Measurements from ENCODE around the gene RPS27.
"Not testable (repeated sequence)": the region's sequence is repeated elsewhere in the genome, so short reads cannot be mapped to it uniquely, and the experiment has no call there.

RPS27 gene

DNA sequence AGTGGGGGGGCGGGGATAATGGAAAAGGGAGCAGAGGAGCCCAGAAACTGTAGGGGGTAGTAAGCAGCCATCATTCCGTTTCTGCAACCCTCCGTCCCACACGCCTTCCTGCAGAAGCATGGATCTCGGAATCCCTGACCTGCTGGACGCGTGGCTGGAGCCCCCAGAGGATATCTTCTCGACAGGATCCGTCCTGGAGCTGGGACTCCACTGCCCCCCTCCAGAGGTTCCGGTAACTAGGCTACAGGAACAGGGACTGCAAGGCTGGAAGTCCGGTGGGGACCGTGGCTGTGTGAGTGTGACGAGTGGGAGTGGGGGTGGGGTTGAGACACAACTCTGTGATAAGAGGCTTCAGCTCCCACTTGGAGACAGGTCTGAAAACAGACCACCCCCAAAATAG lies 22.2 kb upstream of the RPS27 start:
- peaks cover 11 to 21% of the 10 kb centered on the region in 2 donors for H3K36me3 Mint-ChIP-seq
- H3K4me3 Mint-ChIP-seq, result peak overlapping the region; percentile 95 to 98
- DNase-seq, result no peak
- H3K27me3 Mint-ChIP-seq, result no peaks in the 10 kb centered on the region
- ATAC-seq (replicated peaks), result no peak
- H3K9me3 Mint-ChIP-seq, result no peaks in the 10 kb centered on the region
- peaks cover 29 to 50% of the 10 kb centered on the region in 2 donors for H3K4me1 Mint-ChIP-seq
- H3K27ac Mint-ChIP-seq, result no peak overlapping the region

DNA sequence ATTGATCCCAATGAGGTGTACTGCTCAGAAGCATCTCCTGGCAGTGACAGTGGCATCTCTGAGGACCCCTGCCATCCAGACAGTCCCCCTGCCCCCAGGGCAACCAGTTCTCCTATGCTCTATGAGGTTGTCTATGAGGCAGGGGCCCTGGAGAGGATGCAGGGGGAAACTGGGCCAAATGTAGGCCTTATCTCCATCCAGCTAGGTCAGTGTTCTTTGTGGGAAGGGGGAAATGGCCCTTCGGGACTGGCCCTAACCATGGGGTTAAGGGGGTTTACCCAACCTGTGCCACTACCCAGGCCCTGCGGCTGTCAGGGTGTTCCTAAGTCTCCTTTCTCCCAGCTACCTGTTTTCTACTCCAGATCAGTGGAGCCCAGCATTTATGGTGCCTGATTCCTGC lies 21.6 kb upstream of the RPS27 start:
- H3K36me3 Mint-ChIP-seq, result peaks cover 14 to 23% of the 10 kb centered on the region in 2 donors
- H3K4me3 Mint-ChIP-seq, result peak overlapping the region; percentile 95 to 98
- no peaks in the 10 kb centered on the region for H3K9me3 Mint-ChIP-seq
- ATAC-seq (replicated peaks), result no peak
- H3K27ac Mint-ChIP-seq, result peak overlapping the region; percentile 81
- H3K4me1 Mint-ChIP-seq, result peaks cover 27 to 55% of the 10 kb centered on the region in 2 donors
- H3K27me3 Mint-ChIP-seq, result no peaks in the 10 kb centered on the region
- DNase-seq, result no peak

DNA sequence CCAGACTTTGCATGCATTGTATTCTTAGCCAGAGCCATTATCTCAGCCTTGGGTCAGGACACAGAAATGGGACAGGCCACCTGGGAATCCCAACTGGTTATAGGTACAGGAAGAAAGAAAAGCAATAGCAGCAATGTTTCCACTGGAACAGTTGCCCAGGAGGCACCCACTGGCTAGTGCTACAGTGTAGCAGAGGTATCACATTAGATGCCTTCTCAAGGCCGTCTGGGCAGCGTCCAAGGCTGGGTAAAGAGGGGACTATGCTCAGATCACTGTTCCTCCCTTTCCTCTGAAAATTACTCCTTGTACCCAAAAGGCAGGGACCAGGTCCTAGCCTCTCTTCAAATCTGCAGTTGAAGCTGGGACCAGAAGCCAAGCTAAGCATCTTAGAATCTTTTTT lies 20.2 kb upstream of the RPS27 start:
- ATAC-seq (replicated peaks), result no peak
- no peak for DNase-seq
- H3K9me3 Mint-ChIP-seq, result no peaks in the 10 kb centered on the region
- no peak overlapping the region for H3K27ac Mint-ChIP-seq
- peaks cover 17 to 32% of the 10 kb centered on the region in 2 donors for H3K36me3 Mint-ChIP-seq
- no peak overlapping the region for H3K4me3 Mint-ChIP-seq
- peaks cover 30 to 61% of the 10 kb centered on the region in 2 donors for H3K4me1 Mint-ChIP-seq
- H3K27me3 Mint-ChIP-seq, result no peaks in the 10 kb centered on the region

DNA sequence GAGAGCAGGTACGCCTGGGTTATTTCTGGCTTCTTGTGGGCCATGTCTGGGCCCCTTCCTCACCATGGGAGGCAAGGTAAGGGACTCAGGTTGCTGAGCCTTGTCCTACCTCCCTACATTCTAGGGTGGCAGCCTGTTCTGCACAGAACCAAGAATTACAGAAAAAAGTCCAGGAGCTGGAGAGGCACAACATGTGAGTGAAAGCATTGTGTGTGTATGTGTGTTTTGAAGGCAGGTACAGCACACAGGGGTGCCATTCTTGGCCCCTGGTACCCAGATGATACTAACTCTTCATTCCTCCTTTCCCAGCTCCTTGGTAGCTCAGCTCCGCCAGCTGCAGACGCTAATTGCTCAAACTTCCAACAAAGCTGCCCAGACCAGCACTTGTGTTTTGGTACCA lies 17.5 kb upstream of the RPS27 start:
- DNase-seq (no peak), ATAC-seq (replicated peaks) (no peak)
- Mint-ChIP-seq H3K27me3 (no peaks in the 10 kb centered on the region), H3K4me1 (peaks cover 30 to 61% of the 10 kb centered on the region in 2 donors), H3K4me3 (no peak overlapping the region), H3K36me3 (peaks cover 29 to 44% of the 10 kb centered on the region in 2 donors), H3K9me3 (no peaks in the 10 kb centered on the region), H3K27ac (peak overlapping the region; percentile 68)

DNA sequence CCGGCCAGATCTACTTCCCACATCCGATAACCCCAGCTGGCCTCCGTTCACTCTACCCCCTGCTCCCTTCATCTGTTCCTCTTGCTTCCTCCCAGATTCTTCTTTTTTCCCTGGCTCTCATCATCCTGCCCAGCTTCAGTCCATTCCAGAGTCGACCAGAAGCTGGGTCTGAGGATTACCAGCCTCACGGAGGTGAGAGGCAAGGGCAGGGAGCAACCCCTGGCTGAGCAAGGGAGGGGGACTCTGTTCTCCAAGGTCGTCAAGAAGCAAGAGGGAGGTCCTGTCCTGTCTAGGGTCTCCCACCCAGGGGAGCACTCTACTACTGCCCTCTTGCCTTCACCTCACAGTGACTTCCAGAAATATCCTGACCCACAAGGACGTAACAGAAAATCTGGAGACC lies 17.0 kb upstream of the RPS27 start:
- H3K4me1 Mint-ChIP-seq, result peaks cover 29 to 61% of the 10 kb centered on the region in 2 donors
- no peaks in the 10 kb centered on the region for H3K27me3 Mint-ChIP-seq
- no peaks in the 10 kb centered on the region for H3K9me3 Mint-ChIP-seq
- H3K4me3 Mint-ChIP-seq, result no peak overlapping the region
- DNase-seq, result no peak
- peak overlapping the region; percentile 51 for H3K27ac Mint-ChIP-seq
- ATAC-seq (replicated peaks), result no peak
- peaks cover 29 to 44% of the 10 kb centered on the region in 2 donors for H3K36me3 Mint-ChIP-seq

DNA sequence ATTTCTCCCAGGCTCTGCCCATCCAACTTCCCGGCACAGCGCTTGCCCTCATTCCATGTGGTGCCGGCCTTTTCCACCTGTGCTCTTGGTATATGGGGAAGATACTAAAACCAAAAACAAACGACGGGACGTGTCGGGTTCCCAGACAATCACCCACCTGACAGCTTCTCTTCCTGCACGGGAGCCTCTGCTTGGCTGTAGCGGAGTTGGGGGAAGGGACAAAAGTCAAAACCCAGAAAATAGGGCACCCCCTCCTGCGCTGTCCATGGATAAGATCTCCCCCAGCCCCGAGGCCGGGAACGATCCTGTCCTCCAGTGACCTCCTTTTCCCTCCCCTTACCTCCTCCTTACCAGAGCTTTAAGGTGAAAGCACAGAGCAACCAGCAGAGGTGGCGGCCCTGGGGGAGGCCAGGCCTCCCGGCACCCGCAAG lies 13.7 kb upstream of the RPS27 start:
- ATAC-seq (replicated peaks) (no peak), DNase-seq (no peak)
- Mint-ChIP-seq H3K27ac (peak overlapping the region; percentile 98), H3K9me3 (no peaks in the 10 kb centered on the region), H3K27me3 (no peaks in the 10 kb centered on the region), H3K36me3 (peaks cover 30 to 50% of the 10 kb centered on the region in 2 donors), H3K4me3 (peak overlapping the region; percentile 97 to 98), H3K4me1 (peaks cover 24 to 59% of the 10 kb centered on the region in 2 donors)

DNA sequence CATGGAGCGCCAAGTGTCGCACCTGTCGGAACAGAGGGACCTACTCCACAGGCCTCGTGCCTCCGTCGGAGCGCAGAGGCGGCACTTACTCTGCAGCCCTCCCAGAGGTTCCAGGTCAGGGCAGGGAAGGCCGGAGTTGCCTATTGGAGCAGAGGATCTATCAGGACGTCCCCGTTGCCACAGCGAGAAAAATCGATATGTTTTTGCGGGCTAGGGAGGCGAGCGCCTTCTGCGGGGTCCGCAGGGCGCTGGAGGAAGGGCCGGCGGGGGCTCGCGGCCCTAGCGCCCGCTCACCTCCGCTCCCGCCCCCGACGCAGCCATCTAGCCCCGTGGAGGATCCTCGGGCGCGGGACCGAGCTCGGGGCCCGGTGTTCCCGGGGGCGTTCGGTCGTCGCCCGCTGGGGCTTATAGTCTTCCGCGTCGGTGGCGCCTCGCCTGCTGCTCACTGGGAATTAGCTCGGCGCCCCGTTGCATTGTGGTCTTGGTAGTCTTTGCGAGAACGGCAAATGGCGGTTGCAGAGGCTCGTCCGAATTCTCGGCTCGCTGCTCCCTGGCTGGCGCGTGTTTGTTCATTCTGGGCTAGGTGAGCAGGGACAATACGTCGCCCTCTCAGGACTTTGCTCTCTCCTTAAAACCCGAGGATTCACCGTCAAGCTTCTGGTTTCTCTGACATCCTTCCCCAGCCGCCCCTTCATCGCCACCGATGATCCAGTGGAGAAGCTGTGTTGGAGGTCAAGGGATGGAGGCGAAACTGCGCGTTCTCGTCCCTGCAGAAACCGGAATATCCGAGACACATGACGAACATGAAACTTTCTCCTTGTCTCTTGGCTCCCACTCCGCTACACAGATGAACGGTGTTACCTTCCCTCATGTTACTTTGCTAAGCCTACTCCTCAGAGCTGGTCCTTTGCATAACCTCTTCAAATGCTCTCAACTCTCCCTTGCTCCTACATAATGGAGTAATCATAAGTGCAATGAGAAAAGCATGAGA lies 13.0 kb upstream of the RPS27 start, which contains the start of gene JTB:
TSS of gene JTB (minus strand) at position 425 of the 991 bp plus-strand sequence. CDS start at position 3, 422 bp downstream.
- Mint-ChIP-seq H3K27me3 (no peaks in the 10 kb centered on the region), H3K36me3 (peaks cover 30 to 46% of the 10 kb centered on the region in 2 donors), H3K4me3 (peak within 1 kb of the TSS; percentile 97 to 98), H3K27ac (peak within 1 kb of the TSS; percentile 98), H3K4me1 (peaks cover 23 to 61% of the 10 kb centered on the region in 2 donors), H3K9me3 (no peaks in the 10 kb centered on the region)
- ATAC-seq (replicated peaks) (peak; percentile 95 to 97), DNase-seq (peak; percentile 70)

DNA sequence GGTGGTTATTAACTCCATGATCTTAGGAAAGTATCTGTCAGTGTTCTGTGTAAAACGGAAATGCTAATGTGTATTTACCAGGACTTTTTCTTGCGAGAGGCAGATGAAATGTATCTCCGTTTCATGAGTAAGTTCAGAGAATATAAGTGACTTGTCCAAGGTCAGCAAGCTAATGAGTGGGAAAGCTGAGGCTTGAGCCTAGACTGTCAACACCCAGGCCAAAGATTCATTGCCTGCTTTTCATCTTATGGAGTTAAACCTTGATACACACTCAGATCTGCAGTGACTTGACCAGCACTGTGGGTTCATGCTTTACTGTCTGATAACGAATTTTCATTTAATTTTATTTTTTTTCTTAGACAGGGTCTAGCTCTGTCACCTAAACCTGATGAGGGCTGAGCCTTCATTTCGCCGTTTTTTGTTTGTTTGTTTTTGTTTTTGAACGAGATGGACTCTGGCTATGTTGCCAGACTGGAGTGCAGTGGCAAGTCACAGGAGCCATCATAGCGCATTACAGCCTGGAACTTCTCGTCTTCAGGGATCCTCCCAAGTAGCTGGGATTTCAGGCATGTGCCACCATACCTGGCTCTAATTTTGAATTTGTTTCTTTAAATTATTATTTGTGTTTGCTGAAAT lies 12.2 kb upstream of the RPS27 start:
- DNase-seq (no peak), ATAC-seq (replicated peaks) (no peak)
- H3K27ac Mint-ChIP-seq, result peak overlapping the region; percentile 92
- H3K27me3 Mint-ChIP-seq, result no peaks in the 10 kb centered on the region
- H3K36me3 Mint-ChIP-seq, result peaks cover 28 to 44% of the 10 kb centered on the region in 2 donors
- peak overlapping the region; percentile 97 to 98 for H3K4me3 Mint-ChIP-seq
- no peaks in the 10 kb centered on the region for H3K9me3 Mint-ChIP-seq
- H3K4me1 Mint-ChIP-seq, result peaks cover 22 to 55% of the 10 kb centered on the region in 2 donors

DNA sequence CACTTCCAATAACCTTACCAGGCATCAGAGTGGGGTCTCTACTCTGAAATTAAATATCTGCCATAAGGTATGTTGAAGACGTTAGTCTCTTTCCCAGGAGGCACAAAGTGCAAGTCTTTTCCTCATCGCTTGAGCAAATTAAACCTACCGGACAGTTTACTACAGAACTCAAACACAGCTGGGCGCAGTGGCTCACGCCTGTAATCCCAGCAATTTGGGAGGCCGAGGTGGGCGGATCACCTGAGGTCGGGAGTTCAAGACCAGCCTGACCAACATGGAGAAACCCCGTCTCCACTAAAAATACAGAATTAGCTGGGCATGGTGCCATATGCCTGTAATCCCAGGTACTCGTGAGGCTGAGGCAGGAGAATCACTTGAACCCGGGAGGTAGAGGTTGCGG lies 11.5 kb upstream of the RPS27 start:
- H3K4me3 Mint-ChIP-seq; H3K27me3 Mint-ChIP-seq; DNase-seq; H3K9me3 Mint-ChIP-seq; H3K27ac Mint-ChIP-seq; ATAC-seq (replicated peaks): not testable (repeated sequence)
- H3K4me1 Mint-ChIP-seq, result peaks cover 21 to 48% of the 10 kb centered on the region in 2 donors
- peaks cover 24 to 41% of the 10 kb centered on the region in 2 donors for H3K36me3 Mint-ChIP-seq

DNA sequence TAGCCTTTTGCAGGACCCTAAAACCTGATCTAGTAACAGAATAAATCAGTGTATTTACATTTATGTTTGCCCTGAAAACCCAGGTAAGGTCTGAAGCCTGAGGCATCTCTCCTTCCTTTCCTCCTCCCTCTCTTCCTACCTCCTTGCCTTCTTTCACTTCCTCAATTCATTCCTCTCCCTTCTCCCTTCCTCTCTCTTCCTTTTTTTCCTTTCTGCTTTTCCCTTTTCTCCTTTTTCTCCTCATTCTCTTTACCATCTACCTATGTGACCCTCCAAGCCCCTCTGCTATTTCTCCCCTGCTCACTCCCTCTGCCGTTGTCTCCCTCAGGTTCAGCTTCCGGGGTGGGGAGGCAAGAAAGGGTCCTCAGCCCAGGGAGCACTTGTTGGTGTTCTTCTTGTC lies 8.8 kb upstream of the RPS27 start:
- Mint-ChIP-seq H3K4me1 (peaks cover 26 to 47% of the 10 kb centered on the region in 2 donors), H3K36me3 (peaks cover 9 to 20% of the 10 kb centered on the region in 2 donors), H3K27ac (peak overlapping the region; percentile 20)
- not testable (repeated sequence) for DNase-seq; H3K27me3 Mint-ChIP-seq; ATAC-seq (replicated peaks); H3K9me3 Mint-ChIP-seq; H3K4me3 Mint-ChIP-seq

DNA sequence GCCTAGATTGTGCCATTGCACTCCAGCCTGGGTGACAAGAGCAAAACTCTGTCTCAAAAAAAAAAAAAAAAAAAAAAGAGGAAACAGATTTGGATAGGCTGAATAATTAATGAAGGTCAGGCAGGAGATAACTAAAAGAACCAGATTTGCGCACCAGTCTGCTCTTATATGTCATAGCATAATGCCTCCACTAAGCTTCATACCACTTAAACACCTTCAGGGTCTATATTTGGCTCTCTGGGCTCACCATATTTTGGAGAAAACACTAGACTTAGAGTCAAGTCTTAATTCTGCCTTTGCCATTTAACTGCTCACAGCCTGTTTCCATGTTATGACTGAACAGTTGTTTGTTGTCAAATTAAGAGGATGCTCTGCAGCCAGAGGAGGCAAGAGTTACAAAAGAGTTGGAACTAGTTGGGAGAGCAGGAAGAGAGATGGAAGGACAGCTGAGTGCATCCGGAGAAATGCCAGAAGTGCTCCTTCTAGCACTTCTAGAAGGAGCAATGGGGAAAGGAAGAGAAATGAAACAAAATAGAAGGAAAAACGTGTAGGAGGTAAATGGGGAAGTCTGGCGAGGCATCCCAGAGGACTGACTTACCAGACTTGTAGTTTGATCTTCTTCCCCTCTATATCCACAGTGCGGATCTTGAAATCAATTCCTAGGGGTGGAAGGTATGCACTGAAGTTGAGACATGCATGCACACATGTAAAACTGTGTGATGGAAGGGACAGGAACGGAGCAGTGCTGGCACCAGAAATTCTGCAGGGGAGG lies 6.3 kb upstream of the RPS27 start:
- Mint-ChIP-seq H3K4me1 (peaks cover 26 to 39% of the 10 kb centered on the region in 2 donors), H3K27ac (no peak overlapping the region)

DNA sequence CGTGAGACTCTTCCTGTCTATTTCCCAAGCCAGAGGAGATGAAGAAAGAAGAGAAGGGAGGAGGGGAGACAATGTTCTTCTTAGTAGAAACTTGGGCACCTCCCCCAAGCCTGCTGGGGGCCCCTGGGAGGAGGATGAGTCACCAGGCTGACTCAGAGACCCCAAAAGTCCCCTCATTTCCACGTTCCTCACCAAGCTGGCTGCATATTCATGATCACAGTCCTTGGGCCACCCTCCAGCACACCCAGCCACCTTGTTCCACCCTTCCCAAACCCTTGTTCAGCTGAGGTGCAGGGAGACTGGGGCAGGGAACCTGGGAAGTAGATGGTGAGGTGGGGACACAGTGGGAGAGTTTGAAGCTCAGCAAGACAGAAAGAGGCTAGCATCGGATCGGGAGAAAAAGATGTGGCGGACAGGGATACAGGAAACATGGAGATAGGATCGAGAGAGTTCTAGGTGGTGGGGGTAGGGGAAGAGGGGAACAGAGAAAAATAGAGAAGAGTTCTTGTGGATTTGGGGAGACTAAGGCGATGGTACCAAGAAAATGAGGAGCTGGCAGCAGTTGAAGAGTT lies 5.1 kb upstream of the RPS27 start:
- DNase-seq (no peak), ATAC-seq (replicated peaks) (peak; percentile 35 to 54)
- Mint-ChIP-seq H3K36me3 (peaks cover 6 to 13% of the 10 kb centered on the region in 2 donors), H3K4me1 (peaks cover 29 to 47% of the 10 kb centered on the region in 2 donors), H3K9me3 (no peaks in the 10 kb centered on the region), H3K27ac (peak overlapping the region; percentile 82), H3K27me3 (no peaks in the 10 kb centered on the region), H3K4me3 (peak overlapping the region; percentile 88 to 94)

More for the DNA sequence above, 6.3 kb upstream of the RPS27 start:
- Mint-ChIP-seq H3K27me3 (no peaks in the 10 kb centered on the region), H3K36me3 (peaks cover 6 to 12% of the 10 kb centered on the region in 2 donors), H3K4me3 (peak overlapping the region; percentile 1 to 6), H3K9me3 (no peaks in the 10 kb centered on the region)
- ATAC-seq (replicated peaks) (peak in 1 of 2 donors; percentile 8), DNase-seq (no peak)

DNA sequence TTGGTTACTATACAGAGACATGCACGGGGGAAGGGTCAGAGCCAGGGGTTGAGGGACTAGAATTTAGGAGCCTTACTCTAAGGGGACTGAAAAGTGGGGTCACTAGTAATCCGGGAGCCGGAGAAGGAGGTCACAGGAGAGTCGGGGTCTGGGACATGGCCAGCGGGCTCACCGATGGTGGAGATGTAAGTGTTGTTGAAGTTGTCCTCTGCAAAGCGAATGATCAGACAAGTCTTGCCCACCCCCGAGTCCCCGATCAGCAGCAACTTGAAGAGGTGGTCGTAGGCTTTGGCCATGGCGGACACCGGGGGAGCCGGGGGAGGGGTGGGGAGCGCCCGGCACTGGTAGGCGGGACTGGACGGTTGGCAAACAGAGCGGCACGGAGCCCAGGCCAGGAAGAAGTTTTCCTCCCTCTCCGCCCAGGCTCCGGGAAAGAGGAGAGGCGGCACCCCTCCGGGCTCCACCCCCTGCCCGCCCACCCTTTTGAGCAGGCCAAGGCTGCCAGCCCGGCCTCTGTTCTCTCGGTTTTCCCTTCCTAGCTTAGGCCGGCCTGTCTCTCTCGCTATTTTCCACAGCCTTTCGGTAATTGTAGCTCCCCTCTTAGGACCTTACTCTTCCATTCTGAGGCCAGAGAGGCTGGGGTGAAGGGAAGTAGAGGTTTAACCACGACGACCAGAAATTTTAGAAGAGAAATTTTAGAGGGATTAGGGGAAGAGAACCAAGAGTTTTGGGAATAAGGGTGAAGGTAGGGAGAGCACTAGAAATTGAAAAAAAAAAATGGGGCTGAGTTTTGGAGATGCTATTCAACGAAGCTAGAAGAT lies 4.4 kb upstream of the RPS27 start, which contains the start of gene RAB13:
TSS of gene RAB13 (minus strand) at position 399 of the 821 bp plus-strand sequence. CDS start at position 296, 103 bp downstream.
- peak within 1 kb of the TSS; percentile 89 for H3K27ac Mint-ChIP-seq
- no peaks in the 10 kb centered on the region for H3K27me3 Mint-ChIP-seq
- peaks cover 33 to 53% of the 10 kb centered on the region in 2 donors for H3K4me1 Mint-ChIP-seq
- DNase-seq, result no peak
- peak; percentile 31 for ATAC-seq (replicated peaks)
- H3K36me3 Mint-ChIP-seq, result peaks cover 13 to 21% of the 10 kb centered on the region in 2 donors
- H3K4me3 Mint-ChIP-seq, result peak within 1 kb of the TSS; percentile 88 to 94
- no peaks in the 10 kb centered on the region for H3K9me3 Mint-ChIP-seq

Measured in stimulated activated naive B cell treated with anti-CD40 and anti-IgM and Interleukin-4, amounts not matched to agents 10 μg/mL and 1 μg/mL and 100 μg/mL, for 72 hours (primary cell).